Mammary microvascular endothelial cell (primary cell): ENCODE results near the gene TMEM52. TPM values are rescaled to one million over a fixed set of nuclear protein-coding genes. Genes with fewer than 3 reads are reported as not detected.

Experiments
- total RNA-seq: library from RNA; depleted of rRNA; stranded (reverse); fragments of >200 nt; gene quantifications from 2 replicates; pipeline ENCODE4 v1.2.3, GENCODE V29; 2015

Gene TMEM52
- not detected in 2 replicates for total RNA-seq

DNA sequence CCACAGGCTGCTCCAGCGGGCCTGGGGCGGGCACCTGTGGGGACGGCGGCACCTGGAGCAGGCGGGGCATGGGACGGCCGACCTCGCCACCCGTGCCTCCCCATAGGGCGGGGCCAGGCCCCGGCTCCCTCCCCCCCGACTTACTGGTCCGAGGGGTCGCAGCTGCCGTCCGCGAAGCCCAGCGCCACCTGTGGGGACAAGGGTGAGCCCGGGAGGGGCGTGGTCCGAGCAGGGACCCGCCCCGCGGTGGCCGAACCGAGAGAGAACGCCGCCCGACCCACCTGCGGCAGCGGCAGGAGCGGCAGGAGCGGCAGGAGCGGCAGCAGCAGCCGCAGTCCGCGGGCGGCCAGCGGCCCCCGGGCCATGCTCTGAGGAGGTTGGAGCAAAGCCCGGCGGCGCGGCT is at the start of gene TMEM52:
TMEM52 (minus strand) TSS at position 379 of the 403 bp plus-strand sequence; CDS start at position 365, 14 bp downstream.

GRCh38 chr1:1914971-1915692 is 3.9 kb downstream of the TMEM52 start, which contains the start of gene CALML6:
Gene CALML6, plus strand, starts transcription at chr1:1915260. Its CDS starts 21 bp downstream, at chr1:1915281.

DNA sequence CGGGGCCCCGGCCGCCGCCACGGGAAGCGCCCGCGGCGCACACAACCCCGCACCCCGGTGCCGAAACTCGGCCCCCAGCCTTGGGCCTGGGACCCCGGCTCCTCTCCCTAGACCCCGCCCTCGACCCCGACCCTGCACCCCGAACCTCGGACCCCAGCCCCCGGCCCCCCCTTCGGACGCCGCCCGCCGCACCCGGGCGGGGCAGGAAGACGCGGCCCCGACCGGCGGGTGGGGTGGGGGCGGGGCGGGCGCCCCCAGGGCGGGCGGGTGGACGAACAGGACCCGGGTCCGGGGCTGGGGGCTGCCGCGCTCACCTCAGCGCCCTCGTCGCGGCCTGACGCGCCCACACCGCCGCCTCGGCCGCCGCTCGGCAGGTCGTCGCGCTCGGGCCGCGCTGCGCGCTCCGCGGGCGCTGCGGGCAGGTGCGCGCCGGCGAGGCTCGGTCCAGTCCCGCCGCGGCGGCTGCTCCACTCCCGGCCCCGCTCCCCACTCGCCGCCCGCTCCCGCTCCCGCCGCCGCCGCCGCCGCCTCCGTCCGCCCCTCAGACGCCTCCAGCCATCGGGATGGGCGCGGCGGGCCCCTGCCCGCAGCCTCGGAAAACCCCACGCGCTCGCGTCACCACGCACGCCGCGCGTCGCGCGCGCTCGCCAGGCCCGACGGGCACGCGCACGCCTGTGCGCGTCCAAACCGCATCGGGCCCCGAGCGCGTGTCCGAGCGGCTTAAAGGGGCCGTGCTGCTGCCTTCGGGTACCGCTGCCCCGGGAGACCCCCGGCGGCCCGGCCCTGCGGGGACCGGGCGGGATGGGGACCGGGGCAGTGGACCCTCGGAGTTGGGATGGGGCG is 28.4 kb downstream of the TMEM52 start, which contains the start of gene GNB1:
GNB1 (minus strand) TSS at position 582 of the 843 bp plus-strand sequence. CDS start 65,634 bp downstream, outside the sequence.

Other genes with a start within 250 kb of the TMEM52 start
- 17.1 and 19.7 TPM in 2 replicates for gene SLC35E2B, start 226.5 kb downstream of the TMEM52 start, total RNA-seq
- gene CDK11A, start 194.9 kb downstream of the TMEM52 start, total RNA-seq: 6.4 and 11.1 TPM in 2 replicates
- gene NADK, start 140.8 kb downstream of the TMEM52 start, total RNA-seq: 56.0 and 60.1 TPM in 2 replicates
- 177 and 193 TPM in 2 replicates for gene GNB1, start 28.2 kb downstream of the TMEM52 start, total RNA-seq
- gene CALML6, start 4.0 kb downstream of the TMEM52 start, total RNA-seq: not detected in 2 replicates
- gene CFAP74, start 84.5 kb upstream of the TMEM52 start, total RNA-seq: not detected in 2 replicates
- 0.07 and 0.15 TPM in 2 replicates for gene GABRD, start 100.1 kb upstream of the TMEM52 start, total RNA-seq
- 3.7 and 4.5 TPM in 2 replicates for gene PRKCZ, start 131.1 kb upstream of the TMEM52 start, total RNA-seq